ENCODE measurements around the gene PPP2R2C. TPM values are rescaled to one million over a fixed set of nuclear protein-coding genes. Genes with fewer than 3 reads are reported as not detected.

Gene PPP2R2C
- total RNA-seq, 1 experiment from 2014 or later: 8.1 TPM

DNA sequence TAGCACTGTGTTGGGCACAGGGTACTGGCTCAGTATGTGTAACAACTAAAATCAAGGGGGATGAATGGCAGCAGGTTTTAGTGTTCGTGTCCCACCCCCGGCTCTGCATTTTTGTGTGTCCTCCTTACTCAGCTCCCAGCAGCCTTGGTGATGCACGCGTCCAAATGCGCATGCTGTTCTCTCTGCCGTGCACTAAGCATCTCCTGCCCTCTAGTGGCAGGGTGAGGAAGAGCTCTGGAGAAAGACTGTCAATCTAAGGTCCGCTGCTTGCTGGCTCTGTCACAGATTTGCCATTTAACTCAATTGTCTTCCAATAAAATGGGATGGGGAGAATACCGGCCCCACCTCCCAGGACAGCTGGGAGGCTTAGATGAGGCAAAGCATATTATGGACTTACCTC, 141.4 kb downstream of the PPP2R2C start:
- Histone ChIP-seq H3K56ac (ENCODE audit: insufficient read length, low read depth, low read length) (no peak overlapping the region), H3K27ac (ENCODE audit: insufficient read length, low read depth, low read length) (no peak overlapping the region), H3K23ac (ENCODE audit: insufficient read length, low read depth, low read length) (no peak overlapping the region), H3K4me2 (ENCODE audit: insufficient read depth, insufficient read length, low read length) (no peak overlapping the region), H3K9ac (ENCODE audit: extremely low read depth, insufficient read length, low read length) (no peak overlapping the region), H2AFZ (ENCODE audit: low read length) (no peak overlapping the region), H3K27me3 (ENCODE audit: insufficient read depth, low read length) (no peaks in the 10 kb centered on the region), H3T11ph (ENCODE audit: low read length) (no peak overlapping the region), H4K8ac (replicated peaks; ENCODE audit: insufficient read length, low read depth, low read length) (no peak overlapping the region), H3K14ac (ENCODE audit: insufficient read depth, low read length) (no peak overlapping the region), H3K4ac (ENCODE audit: low read depth, low read length) (no peak overlapping the region), H4K20me1 (ENCODE audit: control insufficient read depth, insufficient read depth, insufficient read length) (no peaks in the 10 kb centered on the region), H3K79me2 (ENCODE audit: insufficient read depth, low read length) (no peaks in the 10 kb centered on the region), H2BK15ac (ENCODE audit: low read depth, low read length) (no peak overlapping the region), H3K23me2 (ENCODE audit: insufficient read length, low read depth, low read length, poor library complexity, severe bottlenecking) (no peaks in the 10 kb centered on the region), H3K9me3 (ENCODE audit: control insufficient read depth, low read depth, low read length) (no peaks in the 10 kb centered on the region), H2BK120ac (ENCODE audit: low read depth, low read length, poor library complexity, severe bottlenecking) (no peak overlapping the region), H2AK5ac (ENCODE audit: insufficient read length, low read length) (no peak overlapping the region), H2BK5ac (ENCODE audit: insufficient read length, low read length) (no peak overlapping the region), H4K91ac (ENCODE audit: insufficient read length, low read depth, low read length) (no peak overlapping the region), H3K79me1 (ENCODE audit: insufficient read depth, low read depth, low read length, poor library complexity, severe bottlenecking) (no peaks in the 10 kb centered on the region), H3K18ac (ENCODE audit: insufficient read length, low read depth, low read length) (no peak overlapping the region), H4K5ac (ENCODE audit: insufficient read length, low read depth, low read length) (no peak overlapping the region), H2BK12ac (ENCODE audit: insufficient read length, low read depth, low read length) (no peak overlapping the region), H3K4me1 (ENCODE audit: insufficient read depth, low read length) (no peaks in the 10 kb centered on the region), H2BK20ac (ENCODE audit: low read depth, low read length, poor library complexity, severe bottlenecking) (no peak overlapping the region)
- H3K4me1 Mint-ChIP-seq: peaks cover 5 to 7% of the 10 kb centered on the region in 2 experiments; a peak in 2 of 4 replicates
- H3K4me3 Mint-ChIP-seq: 0 out of 5 replicates have a peak overlapping the region, but pooled peaks of 1 of the 2 experiments have one; percentile 9
- peaks cover 10 to 27% of the 10 kb centered on the region in 2 experiments for H3K9me3 Mint-ChIP-seq
- H3K27me3 Mint-ChIP-seq (ENCODE audit: low read depth): peaks cover 3% of the 10 kb centered on the region
- peaks cover 2 to 16% (median 4%) of the 10 kb centered on the region in 3 experiments; a peak in 6 of 7 replicates for H3K36me3 Mint-ChIP-seq (ENCODE audit: insufficient read depth in 1 of 3, low read depth in 3 of 3)
- peak; percentile 60 for DNase-seq
- H3K27ac Mint-ChIP-seq: no peak overlapping the region
- WGBS (ENCODE audit: extremely low coverage, insufficient read length, low lambda C conversion rate): no CpG with 5 or more reads among the region's 8 CpGs
- TF ChIP-seq, protein P1, sequence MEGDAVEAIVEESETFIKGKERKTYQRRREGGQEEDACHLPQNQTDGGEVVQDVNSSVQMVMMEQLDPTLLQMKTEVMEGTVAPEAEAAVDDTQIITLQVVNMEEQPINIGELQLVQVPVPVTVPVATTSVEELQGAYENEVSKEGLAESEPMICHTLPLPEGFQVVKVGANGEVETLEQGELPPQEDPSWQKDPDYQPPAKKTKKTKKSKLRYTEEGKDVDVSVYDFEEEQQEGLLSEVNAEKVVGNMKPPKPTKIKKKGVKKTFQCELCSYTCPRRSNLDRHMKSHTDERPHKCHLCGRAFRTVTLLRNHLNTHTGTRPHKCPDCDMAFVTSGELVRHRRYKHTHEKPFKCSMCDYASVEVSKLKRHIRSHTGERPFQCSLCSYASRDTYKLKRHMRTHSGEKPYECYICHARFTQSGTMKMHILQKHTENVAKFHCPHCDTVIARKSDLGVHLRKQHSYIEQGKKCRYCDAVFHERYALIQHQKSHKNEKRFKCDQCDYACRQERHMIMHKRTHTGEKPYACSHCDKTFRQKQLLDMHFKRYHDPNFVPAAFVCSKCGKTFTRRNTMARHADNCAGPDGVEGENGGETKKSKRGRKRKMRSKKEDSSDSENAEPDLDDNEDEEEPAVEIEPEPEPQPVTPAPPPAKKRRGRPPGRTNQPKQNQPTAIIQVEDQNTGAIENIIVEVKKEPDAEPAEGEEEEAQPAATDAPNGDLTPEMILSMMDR (conservative IDR thresholded peaks at IDR 0.05): peak; percentile 81

All from H9 (cell line).